ENCODE data around the gene CYFIP1. TPM values are rescaled to one million over a fixed set of nuclear protein-coding genes. Genes with fewer than 3 reads are reported as not detected.

Gene CYFIP1
- total RNA-seq, 1 donor from 2014 or later = 94.7 TPM

DNA sequence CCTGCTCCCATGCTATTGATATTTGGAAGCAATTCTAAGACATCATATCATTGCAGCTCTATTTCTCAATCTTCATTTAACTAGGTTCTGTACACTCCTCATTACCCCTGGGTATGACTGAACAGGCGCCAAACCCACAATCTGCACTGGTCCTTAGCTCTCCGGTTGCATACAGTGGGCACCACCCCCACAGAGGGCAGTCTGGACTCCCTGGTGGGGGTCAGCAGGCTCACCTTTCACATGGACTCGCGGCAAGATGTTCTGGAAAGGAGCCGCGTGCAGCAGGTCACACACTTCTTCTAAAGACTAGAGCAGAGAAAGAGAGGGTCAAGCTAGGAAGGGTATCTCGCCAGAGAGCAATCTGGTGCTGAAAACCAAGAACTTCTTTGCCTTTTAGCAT is 105.2 kb downstream of the CYFIP1 start:
- Histone ChIP-seq H3K36me3 (peaks cover 90 to 95% of the 10 kb centered on the region in 2 donors), H3K4me1 (no peaks in the 10 kb centered on the region), H3K4me3 (no peak overlapping the region), H3K9me3 (no peaks in the 10 kb centered on the region), H3K27me3 (no peaks in the 10 kb centered on the region), H3K27ac (no peak overlapping the region)
- intact Hi-C loops (cut with DNase I) = no loop called here
- TF ChIP-seq, protein P1, sequence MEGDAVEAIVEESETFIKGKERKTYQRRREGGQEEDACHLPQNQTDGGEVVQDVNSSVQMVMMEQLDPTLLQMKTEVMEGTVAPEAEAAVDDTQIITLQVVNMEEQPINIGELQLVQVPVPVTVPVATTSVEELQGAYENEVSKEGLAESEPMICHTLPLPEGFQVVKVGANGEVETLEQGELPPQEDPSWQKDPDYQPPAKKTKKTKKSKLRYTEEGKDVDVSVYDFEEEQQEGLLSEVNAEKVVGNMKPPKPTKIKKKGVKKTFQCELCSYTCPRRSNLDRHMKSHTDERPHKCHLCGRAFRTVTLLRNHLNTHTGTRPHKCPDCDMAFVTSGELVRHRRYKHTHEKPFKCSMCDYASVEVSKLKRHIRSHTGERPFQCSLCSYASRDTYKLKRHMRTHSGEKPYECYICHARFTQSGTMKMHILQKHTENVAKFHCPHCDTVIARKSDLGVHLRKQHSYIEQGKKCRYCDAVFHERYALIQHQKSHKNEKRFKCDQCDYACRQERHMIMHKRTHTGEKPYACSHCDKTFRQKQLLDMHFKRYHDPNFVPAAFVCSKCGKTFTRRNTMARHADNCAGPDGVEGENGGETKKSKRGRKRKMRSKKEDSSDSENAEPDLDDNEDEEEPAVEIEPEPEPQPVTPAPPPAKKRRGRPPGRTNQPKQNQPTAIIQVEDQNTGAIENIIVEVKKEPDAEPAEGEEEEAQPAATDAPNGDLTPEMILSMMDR (IDR thresholded peaks at IDR 0.05) = no peak
- DNase-seq (ENCODE audit: low spot score in 2 of 2) = no peak

DNA sequence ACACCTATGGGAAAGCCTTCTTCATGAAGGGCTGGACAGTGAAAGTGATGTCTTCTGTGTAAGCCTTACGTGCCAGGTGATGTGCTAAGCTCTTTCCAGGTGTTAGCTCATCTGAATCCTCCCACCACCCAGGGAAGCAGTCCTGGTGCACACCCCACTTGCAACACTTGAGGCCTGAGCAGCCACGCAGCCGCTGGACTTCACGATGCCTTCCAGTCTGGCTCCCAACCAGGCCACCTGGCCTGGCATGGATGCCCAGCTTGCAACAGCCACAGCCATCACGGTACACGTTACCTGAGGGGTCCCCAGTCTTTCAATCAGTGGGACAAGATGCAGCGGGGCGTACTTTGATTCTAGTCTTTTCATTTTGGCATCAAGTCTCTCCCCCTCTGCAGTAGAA is 105.9 kb downstream of the CYFIP1 start:
- H3K27ac ChIP-seq = no peak overlapping the region
- no peaks in the 10 kb centered on the region for H3K4me1 ChIP-seq
- intact Hi-C loops (cut with DNase I) = no loop called here
- no peaks in the 10 kb centered on the region for H3K9me3 ChIP-seq
- no peak for DNase-seq (ENCODE audit: low spot score in 2 of 2)
- H3K36me3 ChIP-seq = peaks cover 85 to 100% of the 10 kb centered on the region in 2 donors
- H3K4me3 ChIP-seq = no peak overlapping the region
- H3K27me3 ChIP-seq = no peaks in the 10 kb centered on the region
- TF ChIP-seq, protein P1 (IDR thresholded peaks at IDR 0.05) = no peak

DNA sequence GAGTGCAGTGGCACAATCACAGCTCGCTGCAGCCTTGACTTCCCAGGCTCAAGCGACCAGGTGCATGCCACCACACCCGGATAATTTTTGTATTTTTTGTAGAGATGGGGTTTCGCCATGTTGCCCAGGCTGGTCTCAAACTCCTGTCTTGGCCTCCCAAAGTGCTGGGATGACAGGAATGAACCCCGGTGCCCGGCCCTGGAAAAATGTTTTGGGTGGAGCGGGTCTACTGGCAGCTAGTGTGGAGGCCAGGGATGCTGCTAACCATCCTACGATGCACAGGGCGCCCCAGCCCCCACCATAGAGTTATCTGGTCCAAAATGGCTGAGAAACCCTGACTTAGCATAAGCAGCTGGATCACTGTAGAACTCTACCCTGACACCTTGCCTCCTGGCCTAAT is 106.3 kb downstream of the CYFIP1 start:
- Histone ChIP-seq H3K27me3 (no peaks in the 10 kb centered on the region), H3K4me1 (no peaks in the 10 kb centered on the region), H3K27ac (no peak overlapping the region), H3K36me3 (peaks cover 86 to 100% of the 10 kb centered on the region in 2 donors), H3K9me3 (no peaks in the 10 kb centered on the region), H3K4me3 (no peak overlapping the region)
- no peak for DNase-seq (ENCODE audit: low spot score in 2 of 2)
- intact Hi-C loops (cut with DNase I) = no loop called here
- TF ChIP-seq, protein P1 (IDR thresholded peaks at IDR 0.05) = no peak

DNA sequence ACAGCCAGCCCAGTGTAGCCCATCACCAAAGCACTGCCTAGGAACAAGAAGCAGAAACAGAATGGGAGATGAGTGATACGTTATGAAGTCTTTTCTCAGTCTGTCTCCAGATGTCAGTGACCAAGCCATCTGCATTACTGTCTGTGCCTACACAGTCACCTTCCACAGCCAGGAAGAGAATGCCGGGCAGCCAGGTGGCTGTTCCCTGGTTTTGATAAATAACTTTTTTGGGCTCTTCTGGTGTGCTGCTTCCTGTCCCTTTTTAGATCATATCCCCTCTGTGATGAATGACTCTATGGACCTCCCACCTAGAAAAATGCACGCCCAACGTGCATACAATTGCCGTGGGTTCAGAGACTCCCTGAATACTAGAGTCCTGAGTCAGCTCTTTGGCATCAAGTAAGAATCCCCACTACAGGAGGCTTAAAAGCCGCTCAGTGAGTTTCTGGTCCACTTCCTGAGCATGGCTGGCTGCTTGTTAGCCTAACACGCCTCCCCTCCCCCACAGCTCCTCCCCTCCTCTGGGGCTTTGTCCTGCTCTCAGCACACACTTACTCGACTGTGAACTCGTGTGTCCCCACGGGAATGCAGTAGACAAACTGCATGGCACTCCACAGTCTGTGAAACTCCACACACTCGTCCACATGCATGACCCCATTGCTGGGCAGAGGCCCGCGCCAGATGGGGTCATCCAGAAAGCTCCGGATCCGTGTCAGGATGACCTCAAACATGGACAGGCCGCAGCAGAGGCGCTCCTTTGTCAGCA is 107.0 kb downstream of the CYFIP1 start:
- Histone ChIP-seq H3K36me3 (peaks cover 86 to 99% of the 10 kb centered on the region in 2 donors), H3K9me3 (no peaks in the 10 kb centered on the region), H3K27me3 (no peaks in the 10 kb centered on the region), H3K4me1 (no peaks in the 10 kb centered on the region), H3K4me3 (no peak overlapping the region), H3K27ac (no peak overlapping the region)
- intact Hi-C loops (cut with DNase I) = no loop called here
- DNase-seq (ENCODE audit: low spot score in 2 of 2) = no peak
- TF ChIP-seq, protein P1 (IDR thresholded peaks at IDR 0.05) = no peak

DNA sequence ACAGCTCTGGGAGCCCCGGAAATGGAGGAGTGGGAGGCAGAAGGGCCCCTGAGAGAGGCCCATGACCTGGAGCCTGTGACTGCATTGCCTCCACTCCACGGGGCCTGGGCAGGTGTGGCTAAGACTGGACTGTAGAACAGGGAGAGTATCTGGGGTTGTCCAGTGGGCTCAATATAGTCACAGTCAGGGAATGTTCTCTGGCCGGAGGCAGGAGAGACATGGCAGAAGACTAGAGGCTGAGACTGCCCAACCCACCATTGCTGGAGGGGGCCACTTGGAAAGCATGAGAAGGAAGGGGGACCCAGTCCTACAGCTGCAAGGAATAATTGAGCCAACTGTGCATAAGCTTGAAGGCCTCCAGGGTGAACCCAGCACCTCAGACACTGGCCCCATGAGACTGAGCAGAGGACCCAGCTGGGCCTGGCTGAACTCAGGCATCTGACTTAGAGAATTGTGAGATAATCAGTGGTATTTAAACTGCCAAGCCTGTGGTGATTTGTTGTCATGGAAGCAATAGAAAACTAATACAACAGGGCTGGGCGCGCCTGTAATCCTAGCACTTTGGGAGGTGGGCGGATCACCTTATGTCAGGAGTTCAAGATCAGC is 108.6 kb downstream of the CYFIP1 start:
- Histone ChIP-seq H3K36me3 (peaks cover 89 to 93% of the 10 kb centered on the region in 2 donors), H3K27me3 (no peaks in the 10 kb centered on the region), H3K9me3 (no peaks in the 10 kb centered on the region), H3K4me1 (no peaks in the 10 kb centered on the region), H3K4me3 (no peak overlapping the region), H3K27ac (no peak overlapping the region)
- intact Hi-C loops (cut with DNase I) = no loop called here
- TF ChIP-seq, protein P1 (IDR thresholded peaks at IDR 0.05) = no peak
- no peak for DNase-seq (ENCODE audit: low spot score in 2 of 2)

Data from ascending aorta (tissue), 2 donors.